ENCODE data around the gene TRIO.

The TRIO gene

GRCh38 chr5:14482085-14482484, 338.9 kb downstream of the TRIO start:
- no peaks in the 10 kb centered on the region for H3K9me3 Mint-ChIP-seq
- H3K4me3 Mint-ChIP-seq, result no peak overlapping the region
- H3K27me3 Mint-ChIP-seq, result no peaks in the 10 kb centered on the region
- no peak overlapping the region for H3K27ac Mint-ChIP-seq
- H3K36me3 Mint-ChIP-seq, result peaks cover 50 to 65% of the 10 kb centered on the region in 2 donors
- no peak for DNase-seq
- peaks cover 0 to 5% of the 10 kb centered on the region in 2 donors for H3K4me1 Mint-ChIP-seq
- ATAC-seq (replicated peaks), result no peak

- Mint-ChIP-seq H3K27ac (no peak overlapping the region), H3K27me3 (no peaks in the 10 kb centered on the region)
- no peak for DNase-seq
These were observed 340.5 kb downstream of the TRIO start for GRCh38 chr5:14483504-14484157.

GRCh38 chr5:14486486-14486885, 343.3 kb downstream of the TRIO start:
- Mint-ChIP-seq H3K9me3 (no peaks in the 10 kb centered on the region), H3K27me3 (no peaks in the 10 kb centered on the region), H3K4me1 (peaks cover 7 to 15% of the 10 kb centered on the region in 2 donors), H3K36me3 (peaks cover 49 to 62% of the 10 kb centered on the region in 2 donors), H3K4me3 (no peak overlapping the region), H3K27ac (no peak overlapping the region)
- ATAC-seq (replicated peaks) (no peak), DNase-seq (no peak)

More at GRCh38 chr5:14483504-14484157, 340.5 kb downstream of the TRIO start:
- Mint-ChIP-seq H3K4me3 (no peak overlapping the region), H3K36me3 (peaks cover 52 to 65% of the 10 kb centered on the region in 2 donors), H3K4me1 (peaks cover 5 to 6% of the 10 kb centered on the region in 2 donors), H3K9me3 (no peaks in the 10 kb centered on the region)
- no peak for ATAC-seq (replicated peaks)

GRCh38 chr5:14486996-14487896, 344.1 kb downstream of the TRIO start:
- H3K27me3 Mint-ChIP-seq, result no peaks in the 10 kb centered on the region
- no peak overlapping the region for H3K4me3 Mint-ChIP-seq
- H3K36me3 Mint-ChIP-seq, result peaks cover 49 to 63% of the 10 kb centered on the region in 2 donors
- H3K4me1 Mint-ChIP-seq, result peaks cover 7 to 20% of the 10 kb centered on the region in 2 donors
- H3K27ac Mint-ChIP-seq, result no peak overlapping the region
- DNase-seq (no peak), ATAC-seq (replicated peaks) (no peak)
- no peaks in the 10 kb centered on the region for H3K9me3 Mint-ChIP-seq

- H3K36me3 Mint-ChIP-seq, result peaks cover 56 to 68% of the 10 kb centered on the region in 2 donors
- no peak overlapping the region for H3K4me3 Mint-ChIP-seq
- DNase-seq (no peak), ATAC-seq (replicated peaks) (no peak)
- H3K4me1 Mint-ChIP-seq, result peaks cover 7 to 23% of the 10 kb centered on the region in 2 donors
- no peak overlapping the region for H3K27ac Mint-ChIP-seq
- H3K9me3 Mint-ChIP-seq, result no peaks in the 10 kb centered on the region
- no peaks in the 10 kb centered on the region for H3K27me3 Mint-ChIP-seq
These were observed 344.9 kb downstream of the TRIO start for GRCh38 chr5:14487897-14488570.

- H3K27ac Mint-ChIP-seq, result peak overlapping the region; percentile 52
- H3K27me3 Mint-ChIP-seq, result no peaks in the 10 kb centered on the region
- peaks cover 55 to 69% of the 10 kb centered on the region in 2 donors for H3K36me3 Mint-ChIP-seq
- H3K4me3 Mint-ChIP-seq, result no peak overlapping the region
- H3K9me3 Mint-ChIP-seq, result no peaks in the 10 kb centered on the region
- peaks cover 6 to 23% of the 10 kb centered on the region in 2 donors for H3K4me1 Mint-ChIP-seq
- ATAC-seq (replicated peaks) (no peak), DNase-seq (no peak)
These were observed 345.6 kb downstream of the TRIO start for GRCh38 chr5:14488709-14489108.

- no peaks in the 10 kb centered on the region for H3K9me3 Mint-ChIP-seq
- H3K27ac Mint-ChIP-seq, result no peak overlapping the region
- H3K36me3 Mint-ChIP-seq, result peaks cover 52 to 67% of the 10 kb centered on the region in 2 donors
- H3K27me3 Mint-ChIP-seq, result no peaks in the 10 kb centered on the region
- H3K4me3 Mint-ChIP-seq, result no peak overlapping the region
- DNase-seq (no peak), ATAC-seq (replicated peaks) (no peak)
- H3K4me1 Mint-ChIP-seq, result peaks cover 5 to 23% of the 10 kb centered on the region in 2 donors
These were observed 346.5 kb downstream of the TRIO start for GRCh38 chr5:14489643-14490042.

GRCh38 chr5:14490309-14490711, 347.2 kb downstream of the TRIO start:
- Mint-ChIP-seq H3K4me1 (peaks cover 5 to 23% of the 10 kb centered on the region in 2 donors), H3K4me3 (no peak overlapping the region), H3K36me3 (peaks cover 52 to 67% of the 10 kb centered on the region in 2 donors), H3K27ac (no peak overlapping the region), H3K9me3 (no peaks in the 10 kb centered on the region), H3K27me3 (no peaks in the 10 kb centered on the region)
- no peak for DNase-seq
- peak; percentile 54 to 61 for ATAC-seq (replicated peaks)

- Mint-ChIP-seq H3K27me3 (no peaks in the 10 kb centered on the region), H3K4me3 (no peak overlapping the region), H3K9me3 (no peaks in the 10 kb centered on the region), H3K27ac (peak overlapping the region; percentile 56), H3K4me1 (peaks cover 5 to 23% of the 10 kb centered on the region in 2 donors), H3K36me3 (peaks cover 47 to 66% of the 10 kb centered on the region in 2 donors)
- no peak for ATAC-seq (replicated peaks)
- DNase-seq, result no peak
These were observed 348.1 kb downstream of the TRIO start for GRCh38 chr5:14491015-14491915.

- H3K9me3 Mint-ChIP-seq, result no peaks in the 10 kb centered on the region
- no peak overlapping the region for H3K4me3 Mint-ChIP-seq
- no peak for DNase-seq
- peaks cover 45 to 72% of the 10 kb centered on the region in 2 donors for H3K36me3 Mint-ChIP-seq
- H3K27me3 Mint-ChIP-seq, result no peaks in the 10 kb centered on the region
- peak overlapping the region; percentile 38 for H3K27ac Mint-ChIP-seq
- H3K4me1 Mint-ChIP-seq, result peaks cover 5 to 23% of the 10 kb centered on the region in 2 donors
- peak in 1 of 2 donors; percentile 45 for ATAC-seq (replicated peaks)
These were observed 349.3 kb downstream of the TRIO start for GRCh38 chr5:14492331-14492964.

GRCh38 chr5:14495301-14495700, 352.2 kb downstream of the TRIO start:
- Mint-ChIP-seq H3K4me1 (peaks cover 2 to 10% of the 10 kb centered on the region in 2 donors), H3K4me3 (no peak overlapping the region), H3K27ac (no peak overlapping the region), H3K9me3 (no peaks in the 10 kb centered on the region), H3K27me3 (no peaks in the 10 kb centered on the region), H3K36me3 (peaks cover 36 to 66% of the 10 kb centered on the region in 2 donors)
- DNase-seq (no peak), ATAC-seq (replicated peaks) (no peak)

GRCh38 chr5:14497311-14497710, 354.2 kb downstream of the TRIO start:
- DNase-seq (no peak), ATAC-seq (replicated peaks) (no peak)
- H3K4me1 Mint-ChIP-seq, result peaks cover 0 to 2% of the 10 kb centered on the region in 2 donors
- H3K27ac Mint-ChIP-seq, result no peak overlapping the region
- no peak overlapping the region for H3K4me3 Mint-ChIP-seq
- H3K27me3 Mint-ChIP-seq, result no peaks in the 10 kb centered on the region
- peaks cover 35 to 61% of the 10 kb centered on the region in 2 donors for H3K36me3 Mint-ChIP-seq
- no peaks in the 10 kb centered on the region for H3K9me3 Mint-ChIP-seq

Measured in stimulated activated naive B cell treated with anti-CD40 and anti-IgM and Interleukin-4, amounts not matched to agents 10 μg/mL and 1 μg/mL and 100 μg/mL, for 72 hours (primary cell).